ENCODE results near the gene ETF1.

ETF1 gene

GRCh38 chr5:138542956-138543729 lies at the start of gene ETF1:
Gene ETF1, minus strand, starts transcription at chr5:138543236. Its CDS starts 318 bp downstream, at chr5:138542918.
- peak; percentile 99 for DNase-seq

- DNase-seq = no peak
These were observed 45.2 kb upstream of the ETF1 start for GRCh38 chr5:138588013-138588788.

- no peak for DNase-seq
These were observed 42.1 kb upstream of the ETF1 start for GRCh38 chr5:138585157-138585556.

- DNase-seq = no peak
These were observed 41.1 kb upstream of the ETF1 start for GRCh38 chr5:138583984-138584637.

GRCh38 chr5:138582959-138583358 lies 39.9 kb upstream of the ETF1 start:
- DNase-seq = no peak

GRCh38 chr5:138580777-138581176 lies 37.7 kb upstream of the ETF1 start:
- no peak for DNase-seq

- DNase-seq = no peak
These were observed 37.0 kb upstream of the ETF1 start for GRCh38 chr5:138580001-138580400.

GRCh38 chr5:138579517-138579863 lies 36.5 kb upstream of the ETF1 start:
- no peak for DNase-seq

- DNase-seq = no peak
These were observed 34.4 kb upstream of the ETF1 start for GRCh38 chr5:138577452-138577851.

- peak; percentile 98 for DNase-seq
These were observed 32.4 kb upstream of the ETF1 start, which contains the start of gene HSPA9 for GRCh38 chr5:138575194-138576015. Gene HSPA9, minus strand, starts transcription at chr5:138575401. Its CDS starts 83 bp downstream, at chr5:138575318.

- DNase-seq = no peak
These were observed 31.7 kb upstream of the ETF1 start for GRCh38 chr5:138574744-138575193.

GRCh38 chr5:138573949-138574670 lies 31.1 kb upstream of the ETF1 start:
- no peak for DNase-seq

GRCh38 chr5:138573223-138573622 lies 30.2 kb upstream of the ETF1 start:
- no peak for DNase-seq

- DNase-seq = no peak
These were observed 27.8 kb upstream of the ETF1 start for GRCh38 chr5:138570871-138571270.

GRCh38 chr5:138569782-138570181 lies 26.7 kb upstream of the ETF1 start:
- DNase-seq = no peak

- no peak for DNase-seq
These were observed 25.2 kb upstream of the ETF1 start for GRCh38 chr5:138568061-138568824.

GRCh38 chr5:138566792-138567191 lies 23.8 kb upstream of the ETF1 start:
- DNase-seq = no peak

- DNase-seq = peak; percentile 8
These were observed 22.2 kb upstream of the ETF1 start for GRCh38 chr5:138565100-138565821.

- no peak for DNase-seq
These were observed 21.2 kb upstream of the ETF1 start for GRCh38 chr5:138564242-138564641.

GRCh38 chr5:138563340-138564118 lies 20.5 kb upstream of the ETF1 start:
- DNase-seq = no peak
